SH-SY5Y (cell line): ENCODE measurements around the gene RPS6KB2.

Source experiments
- GATA2 ChIP-seq: IDR thresholded peaks from 2 replicates; pipeline ENCODE4 v1.6.1; 2011; ENCODE audit warnings: mild to moderate bottlenecking, low read depth, low read length
- GATA3 ChIP-seq: IDR thresholded peaks from 2 replicates; pipeline ENCODE4 v1.6.1; 2011; ENCODE audit warnings: low read depth, mild to moderate bottlenecking, low read length, moderate library complexity

- TF ChIP-seq GATA2 = no peak
- no peak for TF ChIP-seq GATA3
Measured at GRCh38 chr11:67463680-67464410, 35.6 kb downstream of the RPS6KB2 start.
